ENCODE data around the gene RASSF8. TPM values are rescaled to one million over a fixed set of nuclear protein-coding genes. Genes with fewer than 3 reads are reported as not detected.
A peak's percentile ranks its signal among the peaks of the same experiment; 100 is the strongest.

The RASSF8 gene
- total RNA-seq, 2 donors from 2014 or later: 47.9 to 86.6 TPM

GRCh38 chr12:26121323-26122060 is 163.0 kb downstream of the RASSF8 start:
- DNase-seq (ENCODE audit: low spot score): no peak

DNA sequence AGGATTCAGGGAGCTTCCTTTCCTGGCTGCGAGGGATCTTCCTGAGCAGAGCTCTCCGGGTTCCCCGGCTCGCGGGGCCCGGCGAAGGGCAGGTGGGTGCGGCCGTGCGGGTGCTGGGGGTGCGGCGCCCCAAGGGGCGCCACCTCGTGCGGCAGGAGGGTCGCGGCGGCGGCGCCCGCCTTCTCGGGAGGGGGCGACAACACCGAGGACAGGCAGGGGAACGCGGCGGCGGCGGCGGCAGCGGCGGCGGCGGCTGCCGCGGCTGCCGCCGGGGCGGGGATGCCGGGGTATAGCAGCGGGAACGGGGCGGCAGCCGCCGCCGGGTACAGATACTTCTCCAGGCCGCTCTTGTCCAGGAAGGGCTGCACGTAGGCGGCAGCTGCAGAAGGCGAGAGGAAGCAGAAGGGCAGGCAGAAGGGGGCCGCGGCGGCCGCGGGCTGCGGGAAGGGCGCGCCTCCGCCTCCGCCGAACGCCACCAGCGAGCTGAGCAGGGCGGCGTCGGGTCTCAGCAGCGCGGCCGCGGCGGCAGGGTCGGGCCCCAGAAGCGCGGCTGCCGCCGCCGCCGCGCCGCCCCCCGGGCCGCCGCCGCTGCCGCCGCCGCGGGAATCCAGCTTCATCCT is 163.7 kb downstream of the RASSF8 start:
- no peaks in the 10 kb centered on the region for H3K27me3 ChIP-seq (replicated peaks; ENCODE audit: insufficient read depth)
- H3K4me3 ChIP-seq: peak overlapping the region; percentile 91
- ATAC-seq (ENCODE audit: insufficient number of reproducible peaks, low FRiP score, low read depth) (no peak), DNase-seq (ENCODE audit: low spot score) (no peak)
- peaks cover 7 to 31% of the 10 kb centered on the region in 2 donors for H3K4me1 ChIP-seq (ENCODE audit: control insufficient read depth in 1 of 2, low read depth in 2 of 2)
- TF ChIP-seq CTCF (IDR thresholded peaks at IDR 0.05): no peak
- H3K9me3 ChIP-seq: no peaks in the 10 kb centered on the region
- no peaks in the 10 kb centered on the region for H3K36me3 ChIP-seq
- peak overlapping the region; percentile 95 to 99 for H3K27ac ChIP-seq

More at GRCh38 chr12:26121323-26122060, 163.0 kb downstream of the RASSF8 start:
- H3K9me3 ChIP-seq: no peaks in the 10 kb centered on the region
- ATAC-seq (ENCODE audit: insufficient number of reproducible peaks, low FRiP score, low read depth): no peak
- H3K4me1 ChIP-seq (ENCODE audit: control insufficient read depth in 1 of 2, low read depth in 2 of 2): peaks cover 3 to 33% of the 10 kb centered on the region in 2 donors
- H3K27ac ChIP-seq: peak overlapping the region; percentile 95 to 99
- H3K36me3 ChIP-seq: no peaks in the 10 kb centered on the region
- no peaks in the 10 kb centered on the region for H3K27me3 ChIP-seq (replicated peaks; ENCODE audit: insufficient read depth)
- H3K4me3 ChIP-seq: peak overlapping the region; percentile 91
- no peak for TF ChIP-seq CTCF (IDR thresholded peaks at IDR 0.05)

DNA sequence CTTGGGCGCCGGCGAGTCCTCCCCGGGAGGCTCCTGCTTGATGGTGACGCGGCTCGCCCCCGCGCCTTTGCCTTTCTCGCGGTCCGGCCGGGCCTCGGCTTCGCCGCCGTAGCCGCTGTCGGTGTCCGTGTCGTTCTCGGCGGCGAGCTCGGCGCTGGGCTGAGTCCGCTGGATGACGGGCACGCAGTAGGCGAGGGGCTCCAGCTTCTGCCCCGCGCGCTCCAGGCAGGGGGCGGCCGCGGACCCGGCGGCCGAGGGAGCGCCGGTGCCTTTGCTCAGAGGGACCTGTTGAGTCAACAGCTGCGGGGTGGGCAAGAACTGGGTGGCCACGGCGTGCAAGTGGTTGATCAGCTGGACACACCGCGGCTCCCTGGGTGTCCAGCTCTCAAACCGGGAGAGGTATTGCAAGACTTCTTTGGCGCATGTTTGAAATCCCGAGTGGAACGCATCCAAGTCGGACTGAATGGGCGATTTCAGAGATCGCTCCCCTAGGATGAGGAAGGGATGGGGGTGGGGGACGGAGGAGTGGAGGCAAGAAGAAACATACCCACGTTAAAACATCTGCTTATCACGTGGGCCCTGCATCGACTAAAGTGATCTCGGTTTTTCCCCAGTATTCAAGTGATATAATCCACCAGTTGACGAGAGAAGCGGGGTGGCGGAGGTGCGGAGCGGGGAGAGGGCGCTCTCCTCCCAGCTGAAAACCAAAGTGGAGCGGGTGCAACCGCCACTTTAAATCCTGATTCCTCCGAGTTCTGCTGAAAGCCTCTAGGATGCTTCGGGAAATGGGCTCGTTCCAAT is 164.4 kb downstream of the RASSF8 start:
- Histone ChIP-seq H3K27me3 (replicated peaks; ENCODE audit: insufficient read depth) (no peaks in the 10 kb centered on the region), H3K36me3 (no peaks in the 10 kb centered on the region), H3K27ac (peak overlapping the region; percentile 95 to 99), H3K9me3 (no peaks in the 10 kb centered on the region), H3K4me1 (ENCODE audit: control insufficient read depth in 1 of 2, low read depth in 2 of 2) (peaks cover 7 to 29% of the 10 kb centered on the region in 2 donors), H3K4me3 (peak overlapping the region; percentile 91)
- TF ChIP-seq CTCF (IDR thresholded peaks at IDR 0.05): peak; percentile 16
- ATAC-seq (ENCODE audit: insufficient number of reproducible peaks, low FRiP score, low read depth) (no peak), DNase-seq (ENCODE audit: low spot score) (peak; percentile 26)

DNA sequence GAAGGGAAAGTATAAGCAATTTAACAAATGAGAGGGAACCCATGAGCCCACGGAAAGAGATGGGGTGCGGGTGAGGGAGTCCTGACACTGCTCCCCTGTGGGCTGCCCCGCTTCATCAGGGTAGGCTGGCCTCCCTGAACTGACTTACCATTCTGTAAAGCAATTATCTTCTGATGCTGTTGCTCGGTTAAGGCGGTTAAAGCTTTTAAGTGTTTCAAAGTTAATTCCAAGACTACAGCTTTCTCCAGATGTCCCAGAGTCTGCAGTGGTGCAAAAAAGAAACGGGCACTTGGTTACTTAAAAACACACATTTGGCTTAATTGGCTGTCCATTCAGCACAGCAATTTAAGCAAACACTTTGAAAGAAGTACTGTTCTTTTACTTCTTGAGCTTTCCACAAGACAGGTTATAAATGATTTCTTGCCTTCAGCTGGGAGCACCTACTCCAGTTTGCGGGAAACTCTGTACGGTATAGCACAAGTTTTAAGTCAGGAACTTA is 165.0 kb downstream of the RASSF8 start:
- H3K9me3 ChIP-seq: no peaks in the 10 kb centered on the region
- ATAC-seq (ENCODE audit: insufficient number of reproducible peaks, low FRiP score, low read depth) (no peak), DNase-seq (ENCODE audit: low spot score) (no peak)
- H3K4me1 ChIP-seq (ENCODE audit: control insufficient read depth in 1 of 2, low read depth in 2 of 2): peaks cover 7 to 29% of the 10 kb centered on the region in 2 donors
- no peaks in the 10 kb centered on the region for H3K36me3 ChIP-seq
- no peak for TF ChIP-seq CTCF (IDR thresholded peaks at IDR 0.05)
- peak overlapping the region; percentile 95 to 99 for H3K27ac ChIP-seq
- no peaks in the 10 kb centered on the region for H3K27me3 ChIP-seq (replicated peaks; ENCODE audit: insufficient read depth)
- H3K4me3 ChIP-seq: peak overlapping the region; percentile 91

Measured in thoracic aorta (tissue), 2 donors.